GM10248 (cell line): ENCODE measurements around the gene MYO9B.

Experiments
- CTCF ChIA-PET: fragments of 300-600 bp; sonication (Branson Sonifier 250); formaldehyde crosslinking; extraction: SDS; loops from one replicate; lab custom pipeline; 2021; ENCODE audit warnings: antibody characterized with exemption; lab: Yijun Ruan, JAX
- POLR2A ChIA-PET: fragments of 350-650 bp; sonication (Branson Sonifier 250); formaldehyde crosslinking; extraction: SDS; loops from one replicate; lab custom pipeline; 2020; ENCODE audit warnings: antibody characterized with exemption; lab: Yijun Ruan, JAX
- DNase-seq: peaks from one replicate; pipeline ENCODE4 v3.0.0; 2012; ENCODE audit errors: extremely low spot score
- TF ChIP-seq, protein P1 (sequence below): IDR thresholded peaks from 2 replicates; pipeline ENCODE4 v1.5.1; 2012; ENCODE audit warnings: mild to moderate bottlenecking, low read depth; ENCODE audit errors: extremely low read depth, missing control alignments, control extremely low read depth

The MYO9B gene

GRCh38 chr19:17075035-17075863 is at the start of gene MYO9B, which contains the start of gene HAUS8:
Gene MYO9B (plus strand): TSS chr19:17075777. CDS start chr19:17101718, 25,941 bp downstream.
Gene HAUS8 (minus strand): TSS chr19:17075452. CDS start chr19:17075422, 30 bp downstream.
- ChIA-PET CTCF (interaction anchor here (1.2 kb wide), 1 partner anchor 10 kb away, joined by 4 read pairs; no protein-coding TSS in a partner anchor), POLR2A (interaction anchor here (0.5 to 1.2 kb wide), 4 partner anchors 14 to 183 kb away, joined by 3 to 4 read pairs (median 3); no protein-coding TSS in a partner anchor)
- peak; percentile 98 for DNase-seq
- TF ChIP-seq, protein P1, sequence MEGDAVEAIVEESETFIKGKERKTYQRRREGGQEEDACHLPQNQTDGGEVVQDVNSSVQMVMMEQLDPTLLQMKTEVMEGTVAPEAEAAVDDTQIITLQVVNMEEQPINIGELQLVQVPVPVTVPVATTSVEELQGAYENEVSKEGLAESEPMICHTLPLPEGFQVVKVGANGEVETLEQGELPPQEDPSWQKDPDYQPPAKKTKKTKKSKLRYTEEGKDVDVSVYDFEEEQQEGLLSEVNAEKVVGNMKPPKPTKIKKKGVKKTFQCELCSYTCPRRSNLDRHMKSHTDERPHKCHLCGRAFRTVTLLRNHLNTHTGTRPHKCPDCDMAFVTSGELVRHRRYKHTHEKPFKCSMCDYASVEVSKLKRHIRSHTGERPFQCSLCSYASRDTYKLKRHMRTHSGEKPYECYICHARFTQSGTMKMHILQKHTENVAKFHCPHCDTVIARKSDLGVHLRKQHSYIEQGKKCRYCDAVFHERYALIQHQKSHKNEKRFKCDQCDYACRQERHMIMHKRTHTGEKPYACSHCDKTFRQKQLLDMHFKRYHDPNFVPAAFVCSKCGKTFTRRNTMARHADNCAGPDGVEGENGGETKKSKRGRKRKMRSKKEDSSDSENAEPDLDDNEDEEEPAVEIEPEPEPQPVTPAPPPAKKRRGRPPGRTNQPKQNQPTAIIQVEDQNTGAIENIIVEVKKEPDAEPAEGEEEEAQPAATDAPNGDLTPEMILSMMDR, result no peak

DNA sequence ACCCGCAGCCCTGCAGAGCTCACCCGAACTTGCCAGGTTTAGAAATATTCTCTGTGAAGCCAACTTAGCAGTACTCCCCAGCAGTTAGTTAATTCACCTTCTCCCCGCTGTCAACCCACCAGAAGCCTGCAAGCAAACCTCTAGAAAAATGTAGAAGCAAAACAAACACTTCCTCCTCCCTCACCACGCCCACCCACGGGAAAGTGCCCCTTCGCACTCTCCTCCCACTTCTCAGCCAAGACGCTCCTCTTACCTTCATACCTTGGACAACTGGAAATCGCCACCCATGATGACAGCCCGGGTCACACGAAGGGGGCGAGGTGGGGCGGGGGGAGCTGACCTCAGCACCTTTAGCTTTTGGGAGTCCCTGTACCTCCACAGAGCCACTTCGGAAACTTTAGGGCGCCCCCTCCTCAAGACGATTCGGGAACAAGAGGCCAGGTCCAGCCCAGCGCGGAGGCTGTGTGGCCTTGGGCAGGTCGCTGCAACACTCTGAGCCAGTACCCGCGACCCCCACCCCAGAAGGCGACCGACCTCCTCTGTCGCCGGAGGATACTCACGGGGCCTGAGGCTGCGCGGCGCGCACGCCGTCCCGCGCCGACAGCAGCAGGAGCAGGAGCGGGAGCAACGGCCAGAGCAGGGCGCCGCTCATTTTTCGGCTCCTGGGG is 49.5 kb upstream of the MYO9B start:
- POLR2A ChIA-PET, result no interaction called here
- no peak for DNase-seq
- CTCF ChIA-PET, result no interaction called here

DNA sequence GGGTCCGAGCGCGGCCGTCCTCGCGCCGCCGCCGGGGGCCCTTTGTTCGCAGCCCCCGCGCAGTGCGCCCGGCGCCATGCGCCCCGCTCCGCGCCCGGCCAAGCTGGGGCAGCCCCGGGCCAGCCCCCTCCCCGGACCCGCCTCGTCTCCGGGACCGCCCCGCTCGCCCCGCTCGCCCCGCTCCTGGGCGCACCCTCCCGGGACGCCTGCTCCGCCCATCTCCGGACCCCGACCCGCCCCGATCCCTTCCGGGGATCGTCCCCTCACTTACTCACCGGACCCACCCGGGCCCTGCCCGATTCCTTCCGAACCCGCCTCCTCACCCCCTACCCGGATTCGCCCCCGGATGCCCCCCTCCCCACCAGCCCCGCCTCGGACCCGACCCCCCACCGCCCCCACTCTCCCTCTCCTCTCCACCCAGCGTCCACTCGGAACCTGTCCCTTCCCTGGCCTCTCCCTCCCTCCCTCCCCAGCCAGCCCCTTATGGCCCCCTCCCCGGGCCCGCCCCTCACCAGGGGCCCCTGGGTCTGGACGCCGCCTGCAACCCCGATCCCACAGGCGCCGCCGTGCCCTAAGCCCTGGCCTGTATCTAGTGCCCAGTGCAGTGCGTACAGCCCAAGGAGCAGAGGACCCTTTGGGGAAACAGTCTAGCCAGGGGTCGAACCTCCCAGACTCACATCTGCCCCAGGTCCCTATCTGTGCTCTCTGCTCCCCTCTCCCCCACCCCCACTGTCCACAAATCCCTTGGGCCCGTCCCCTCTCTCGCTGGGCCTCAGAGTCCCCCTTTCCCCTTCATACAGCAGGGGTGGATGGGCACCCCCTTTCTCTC is 48.7 kb upstream of the MYO9B start, which contains the start of gene CPAMD8:
CPAMD8 (minus strand) TSS at position 105 of the 829 bp plus-strand sequence. CDS start 168 bp downstream, outside the sequence.
- no peak for DNase-seq
- POLR2A ChIA-PET, result no interaction called here
- CTCF ChIA-PET, result interaction anchor here (1.0 kb wide), 1 partner anchor 20 kb away, joined by 3 read pairs; no protein-coding TSS in a partner anchor
- TF ChIP-seq, protein P1, result no peak

More for the DNA sequence above, 49.5 kb upstream of the MYO9B start:
- TF ChIP-seq, protein P1, result no peak

DNA sequence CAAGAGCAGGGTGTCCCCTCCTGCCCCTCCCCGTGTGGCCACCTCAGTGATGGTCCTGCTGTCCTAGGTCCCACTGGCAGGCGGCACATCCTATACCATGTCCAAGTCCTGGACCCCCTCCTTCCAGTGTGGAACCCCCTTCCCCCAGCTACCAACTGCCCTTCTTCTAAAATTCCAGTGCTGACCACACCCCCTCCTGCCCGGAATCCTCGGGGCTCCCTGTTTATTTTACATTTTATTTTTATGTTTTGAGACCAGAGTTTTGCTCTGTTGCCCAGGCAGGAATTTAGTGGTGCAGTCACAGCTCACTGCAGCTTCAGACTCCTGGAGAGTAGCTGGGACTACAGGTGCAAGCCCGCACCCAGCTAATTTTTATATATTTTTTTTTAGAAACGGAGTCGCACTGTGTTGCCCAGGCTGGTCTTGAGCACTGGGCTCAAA is 48.0 kb upstream of the MYO9B start:
- DNase-seq, result no peak
- ChIA-PET POLR2A (no interaction called here), CTCF (interaction anchor here (1.0 kb wide), 1 partner anchor 19 kb away, joined by 3 read pairs; no protein-coding TSS in a partner anchor)
- TF ChIP-seq, protein P1, result no peak

GRCh38 chr19:17031741-17032140 is 43.8 kb upstream of the MYO9B start:
- TF ChIP-seq, protein P1, result no peak
- POLR2A ChIA-PET, result no interaction called here
- no peak for DNase-seq
- CTCF ChIA-PET, result no interaction called here

DNA sequence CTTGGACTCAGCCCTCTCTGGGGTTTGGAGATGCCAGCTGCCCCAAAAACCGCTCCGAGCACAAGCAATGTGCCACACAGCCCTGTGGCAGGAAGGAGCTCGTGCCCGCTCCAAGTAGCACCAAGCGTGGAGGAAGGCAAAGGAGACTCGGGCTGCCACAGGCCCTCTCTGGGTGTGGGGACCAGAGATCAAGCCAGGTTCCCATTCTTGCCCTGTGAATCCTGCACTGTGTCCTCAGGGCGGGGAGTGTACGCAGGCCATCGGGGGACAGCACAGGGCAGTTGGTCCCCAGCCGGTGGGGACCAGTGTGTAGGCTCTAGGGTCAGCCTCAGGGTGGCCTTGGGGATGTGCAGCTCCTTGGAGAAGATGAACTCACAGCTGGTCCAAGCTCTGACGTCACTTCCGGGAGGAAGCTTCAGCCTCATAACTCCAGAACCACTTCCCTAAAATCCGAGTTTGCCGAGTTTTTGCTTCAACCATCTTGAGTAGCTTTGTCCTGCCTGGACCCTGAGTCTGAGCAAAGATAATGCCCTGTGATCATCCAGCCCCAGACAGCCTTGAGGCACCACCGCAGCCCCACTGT is 39.6 kb upstream of the MYO9B start:
- POLR2A ChIA-PET, result interaction anchor here (0.6 kb wide), 1 partner anchor 1192 kb away, joined by 7 read pairs; no protein-coding TSS in a partner anchor
- CTCF ChIA-PET, result no interaction called here
- TF ChIP-seq, protein P1, result no peak
- DNase-seq, result no peak
